Lower leg skin (tissue), 4 donors: ENCODE measurements around the gene LMF1. TPM values are rescaled to one million over a fixed set of nuclear protein-coding genes. Genes with fewer than 3 reads are reported as not detected.

Source experiments
- DNase-seq, 2 donors: peaks; one replicate each; pipeline ENCODE4 v3.0.0-alpha.2; 2019; ENCODE audit warnings: low spot score in 2 of 2
- H3K4me3 ChIP-seq: fragments of 200-600 bp; sonication (generic); 2 replicates; pipeline ENCODE4 v1.5.1; 2017; ENCODE audit warnings: mild to moderate bottlenecking, low read depth; ENCODE audit not compliant: poor library complexity, severe bottlenecking
- CTCF ChIP-seq, 3 donors: fragments of 450-650 bp; IDR thresholded peaks; one replicate each; pipeline ENCODE4 v1.5.1; 2016; ENCODE audit warnings: antibody characterized with exemption in 3 of 3, mild to moderate bottlenecking in 3 of 3, moderate library complexity in 2 of 3
- POLR2A ChIP-seq, 2 donors: fragments of 450-650 bp; IDR thresholded peaks; one replicate each; pipeline ENCODE4 v1.6.1; 2016 to 2017; ENCODE audit warnings: antibody characterized with exemption in 2 of 2, mild to moderate bottlenecking in 1 of 2, moderate library complexity in 1 of 2
- WGBS, 2 donors: methylation state at CpG; one replicate each; pipeline ENCODE4 v1.1.5; 2018; 5-methylcytosine and 5-hydroxymethylcytosine counted together
- intact Hi-C: fragments of 100-400 bp; cut with DNase I; formaldehyde crosslinking; loops from one replicate; pipeline ENCODE4 v1.15.0; 2023; ENCODE audit warnings: low total_unique reads
- total RNA-seq, 4 donors: library from RNA; depleted of rRNA; stranded (reverse); fragments of >200 nt; gene quantifications; one replicate each; pipeline ENCODE4 v1.1.0, GENCODE V29; 2016

LMF1 gene
- total RNA-seq, 4 donors from 2014 or later = 31.3 to 68.3 (median 50.3) TPM

- no peak for DNase-seq
- no peak for TF ChIP-seq POLR2A (IDR thresholded peaks at IDR 0.05)
- no peak for TF ChIP-seq CTCF (IDR thresholded peaks at IDR 0.05)
- WGBS, 2 donors = 89 to 94% methylated on average over 21 to 25 of the region's 25 CpGs
- intact Hi-C loops = no loop called here
- no peak overlapping the region for H3K4me3 ChIP-seq
These were observed 36.0 kb upstream of the LMF1 start for GRCh38 chr16:1006781-1007180.

GRCh38 chr16:1005286-1005685 is 34.5 kb upstream of the LMF1 start:
- WGBS, 2 donors = 55 to 61% methylated on average over 11 of the region's 11 CpGs
- DNase-seq = no peak
- intact Hi-C loops = no loop called here
- no peak for TF ChIP-seq POLR2A (IDR thresholded peaks at IDR 0.05)
- no peak for TF ChIP-seq CTCF (IDR thresholded peaks at IDR 0.05)
- H3K4me3 ChIP-seq = no peak overlapping the region

- 76 to 82% methylated on average over 25 to 34 of the region's 41 CpGs for WGBS, 2 donors
- TF ChIP-seq POLR2A (IDR thresholded peaks at IDR 0.05) (no peak), CTCF (IDR thresholded peaks at IDR 0.05) (no peak)
- no peak for DNase-seq
- no peak overlapping the region for H3K4me3 ChIP-seq
- intact Hi-C loops = no loop called here
These were observed 32.9 kb upstream of the LMF1 start for GRCh38 chr16:1003391-1004347.

GRCh38 chr16:1002399-1003166 is 31.8 kb upstream of the LMF1 start:
- WGBS, 2 donors = 60 to 66% methylated on average over 21 to 46 of the region's 46 CpGs
- TF ChIP-seq POLR2A (IDR thresholded peaks at IDR 0.05) (no peak), CTCF (IDR thresholded peaks at IDR 0.05) (no peak)
- intact Hi-C loops = no loop called here
- H3K4me3 ChIP-seq = no peak overlapping the region
- peak in 1 of 2 donors; percentile 27 for DNase-seq

- WGBS, 2 donors = 86 to 97% methylated on average over 6 to 11 of the region's 11 CpGs
These were observed 30.3 kb upstream of the LMF1 start for GRCh38 chr16:1001096-1001495.

More at GRCh38 chr16:1001096-1001495, 30.3 kb upstream of the LMF1 start:
- DNase-seq = no peak
- no peak overlapping the region for H3K4me3 ChIP-seq
- intact Hi-C loops = no loop called here
- no peak for TF ChIP-seq CTCF (IDR thresholded peaks at IDR 0.05)
